ENCODE results near the gene IDUA. TPM values are rescaled to one million over a fixed set of nuclear protein-coding genes. Genes with fewer than 3 reads are reported as not detected.

The IDUA gene
- polyA plus RNA-seq, 1 donor (not counting 4 experiments of a cell fraction or from before 2014, with no cell fraction given): 1.2 TPM

- FAIRE-seq: no peak
- H3K4me2 ChIP-seq (ENCODE audit: control insufficient read depth, extremely low read depth, insufficient read depth, low read depth, low read length): no peak overlapping the region
Observed at GRCh38 chr4:1002631-1003251, 15.9 kb downstream of the IDUA start.

GRCh38 chr4:1003271-1004070, 16.6 kb downstream of the IDUA start:
- Histone ChIP-seq H3K27ac (ENCODE audit: control insufficient read depth, insufficient read depth, low read length) (no peak overlapping the region), H3K9me3 (ENCODE audit: control insufficient read depth, low read depth, low read length) (no peaks in the 10 kb centered on the region), H3K9me1 (ENCODE audit: control insufficient read depth, extremely low read depth, insufficient read depth, low read length) (no peaks in the 10 kb centered on the region), H3K79me2 (ENCODE audit: control insufficient read depth, insufficient read depth, low read length) (no peaks in the 10 kb centered on the region), H3K4me3 (ENCODE audit: control insufficient read depth in 2 of 3, extremely low read depth in 1 of 3, insufficient read depth in 2 of 3, low read depth in 1 of 3, low read length in 3 of 3) (no peak overlapping the region), H3K36me3 (ENCODE audit: control insufficient read depth in 2 of 2, extremely low read depth in 1 of 2, insufficient read depth in 2 of 2, low read length in 2 of 2) (no peaks in the 10 kb centered on the region), H3K4me1 (ENCODE audit: control insufficient read depth, extremely low read depth, insufficient read depth, low read length) (no peaks in the 10 kb centered on the region), H3K4me2 (ENCODE audit: control insufficient read depth, extremely low read depth, insufficient read depth, low read depth, low read length) (no peak overlapping the region), H4K20me1 (ENCODE audit: control insufficient read depth, extremely low read depth, insufficient read depth, low read length) (no peaks in the 10 kb centered on the region), H3K9ac (ENCODE audit: control insufficient read depth, extremely low read depth, insufficient read depth, low read length) (no peak overlapping the region), H2AFZ (ENCODE audit: control insufficient read depth, low read length) (no peak overlapping the region), H3K27me3 (ENCODE audit: control insufficient read depth, extremely low read depth, insufficient read depth, low read length) (peaks cover 85% of the 10 kb centered on the region)
- FAIRE-seq (no peak), DNase-seq (ENCODE audit: low read depth, low spot score) (no peak)
- TF ChIP-seq EZH2 (IDR thresholded peaks at IDR 0.05; ENCODE audit: low read length) (peak; percentile 67), CTCF (optimal IDR thresholded peaks at IDR 0.05 in 1 of 3, IDR thresholded peaks at IDR 0.05 in 1 of 3, conservative IDR thresholded peaks at IDR 0.05 in 1 of 3; ENCODE audit: extremely low read depth in 1 of 3, insufficient read depth in 2 of 3, low read length in 3 of 3) (no peak)
- dilution Hi-C loops (cut with MboI; ENCODE audit: extremely low pct_ligation_motif_present, low sequenced_read_pairs): no loop called here

More at GRCh38 chr4:1002631-1003251, 15.9 kb downstream of the IDUA start:
- no peaks in the 10 kb centered on the region for H3K9me1 ChIP-seq (ENCODE audit: control insufficient read depth, extremely low read depth, insufficient read depth, low read length)
- peaks cover 85% of the 10 kb centered on the region for H3K27me3 ChIP-seq (ENCODE audit: control insufficient read depth, extremely low read depth, insufficient read depth, low read length)
- TF ChIP-seq CTCF (optimal IDR thresholded peaks at IDR 0.05 in 1 of 3, IDR thresholded peaks at IDR 0.05 in 1 of 3, conservative IDR thresholded peaks at IDR 0.05 in 1 of 3; ENCODE audit: extremely low read depth in 1 of 3, insufficient read depth in 2 of 3, low read length in 3 of 3): no peak
- H3K36me3 ChIP-seq (ENCODE audit: control insufficient read depth in 2 of 2, extremely low read depth in 1 of 2, insufficient read depth in 2 of 2, low read length in 2 of 2): no peaks in the 10 kb centered on the region
- H3K27ac ChIP-seq (ENCODE audit: control insufficient read depth, insufficient read depth, low read length): no peak overlapping the region
- H3K9ac ChIP-seq (ENCODE audit: control insufficient read depth, extremely low read depth, insufficient read depth, low read length): no peak overlapping the region
- H3K79me2 ChIP-seq (ENCODE audit: control insufficient read depth, insufficient read depth, low read length): no peaks in the 10 kb centered on the region
- no peaks in the 10 kb centered on the region for H4K20me1 ChIP-seq (ENCODE audit: control insufficient read depth, extremely low read depth, insufficient read depth, low read length)
- H3K9me3 ChIP-seq (ENCODE audit: control insufficient read depth, low read depth, low read length): no peaks in the 10 kb centered on the region
- dilution Hi-C loops (cut with MboI; ENCODE audit: extremely low pct_ligation_motif_present, low sequenced_read_pairs): no loop called here
- DNase-seq (ENCODE audit: low read depth, low spot score): no peak
- H3K4me1 ChIP-seq (ENCODE audit: control insufficient read depth, extremely low read depth, insufficient read depth, low read length): no peaks in the 10 kb centered on the region
- H2AFZ ChIP-seq (ENCODE audit: control insufficient read depth, low read length): no peak overlapping the region
- H3K4me3 ChIP-seq (ENCODE audit: control insufficient read depth in 2 of 3, extremely low read depth in 1 of 3, insufficient read depth in 2 of 3, low read depth in 1 of 3, low read length in 3 of 3): no peak overlapping the region
